ENCODE results near the gene MAML3.

The MAML3 gene

DNA sequence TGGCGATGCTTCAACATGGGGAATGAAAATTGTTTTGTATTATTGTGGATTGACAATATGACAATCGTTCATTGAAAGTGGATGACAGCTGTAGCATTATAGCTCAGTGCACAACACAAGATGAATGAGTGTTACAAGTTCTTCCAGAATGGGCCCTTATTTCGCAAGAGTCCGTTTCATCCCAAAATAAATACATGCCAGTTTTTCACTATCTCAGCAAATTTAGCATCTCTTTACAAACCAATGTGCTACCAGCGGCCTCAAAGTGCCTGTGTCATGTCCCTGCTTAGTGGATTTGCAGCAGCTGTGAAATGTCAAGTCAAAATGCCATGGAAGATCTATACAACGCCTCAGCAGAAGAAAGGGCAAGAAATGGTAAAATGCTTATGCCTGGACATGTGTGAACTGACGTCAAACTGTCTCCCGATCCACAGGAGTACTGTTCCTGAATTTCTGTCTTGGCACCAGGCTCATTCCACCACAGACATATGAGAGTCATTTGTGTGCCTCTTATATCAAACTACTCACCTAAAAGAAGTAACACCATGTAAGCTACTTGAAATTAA is 109.6 kb downstream of the MAML3 start:
- H3K27me3 ChIP-seq (ENCODE audit: low read depth, low read length) = peaks cover 63% of the 10 kb centered on the region
- no peaks in the 10 kb centered on the region for H3K9me3 ChIP-seq (ENCODE audit: insufficient read depth, low read length)
- no peak overlapping the region for H3K4me2 ChIP-seq (ENCODE audit: low read length)
- H3K79me2 ChIP-seq (ENCODE audit: low read length) = no peaks in the 10 kb centered on the region
- H3K4me3 ChIP-seq (ENCODE audit: low read length) = no peak overlapping the region
- TF ChIP-seq, protein P1, sequence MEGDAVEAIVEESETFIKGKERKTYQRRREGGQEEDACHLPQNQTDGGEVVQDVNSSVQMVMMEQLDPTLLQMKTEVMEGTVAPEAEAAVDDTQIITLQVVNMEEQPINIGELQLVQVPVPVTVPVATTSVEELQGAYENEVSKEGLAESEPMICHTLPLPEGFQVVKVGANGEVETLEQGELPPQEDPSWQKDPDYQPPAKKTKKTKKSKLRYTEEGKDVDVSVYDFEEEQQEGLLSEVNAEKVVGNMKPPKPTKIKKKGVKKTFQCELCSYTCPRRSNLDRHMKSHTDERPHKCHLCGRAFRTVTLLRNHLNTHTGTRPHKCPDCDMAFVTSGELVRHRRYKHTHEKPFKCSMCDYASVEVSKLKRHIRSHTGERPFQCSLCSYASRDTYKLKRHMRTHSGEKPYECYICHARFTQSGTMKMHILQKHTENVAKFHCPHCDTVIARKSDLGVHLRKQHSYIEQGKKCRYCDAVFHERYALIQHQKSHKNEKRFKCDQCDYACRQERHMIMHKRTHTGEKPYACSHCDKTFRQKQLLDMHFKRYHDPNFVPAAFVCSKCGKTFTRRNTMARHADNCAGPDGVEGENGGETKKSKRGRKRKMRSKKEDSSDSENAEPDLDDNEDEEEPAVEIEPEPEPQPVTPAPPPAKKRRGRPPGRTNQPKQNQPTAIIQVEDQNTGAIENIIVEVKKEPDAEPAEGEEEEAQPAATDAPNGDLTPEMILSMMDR (IDR thresholded peaks at IDR 0.05; ENCODE audit: low read depth, low read length) = no peak
- no peak for TF ChIP-seq EZH2phosphoT487 (IDR thresholded peaks at IDR 0.05; ENCODE audit: low read depth)
- no peaks in the 10 kb centered on the region for H3K36me3 ChIP-seq (replicated peaks; ENCODE audit: low read depth, low read length)
- H3K27ac ChIP-seq (ENCODE audit: low read length) = no peak overlapping the region
- H3K4me1 ChIP-seq (ENCODE audit: low read length) = peaks cover 10% of the 10 kb centered on the region
- H4K20me1 ChIP-seq (ENCODE audit: insufficient read depth, low read length) = no peaks in the 10 kb centered on the region
- H3K9ac ChIP-seq (ENCODE audit: low read length) = no peak overlapping the region
- H2AFZ ChIP-seq (ENCODE audit: low read depth, low read length) = no peak overlapping the region

- Histone ChIP-seq H3K36me3 (replicated peaks; ENCODE audit: low read depth, low read length) (no peaks in the 10 kb centered on the region), H3K27me3 (ENCODE audit: low read depth, low read length) (peaks cover 51% of the 10 kb centered on the region), H3K9me3 (ENCODE audit: insufficient read depth, low read length) (no peaks in the 10 kb centered on the region), H3K4me3 (ENCODE audit: low read length) (no peak overlapping the region), H4K20me1 (ENCODE audit: insufficient read depth, low read length) (no peaks in the 10 kb centered on the region), H3K9ac (ENCODE audit: low read length) (no peak overlapping the region), H3K27ac (ENCODE audit: low read length) (no peak overlapping the region), H3K79me2 (ENCODE audit: low read length) (no peaks in the 10 kb centered on the region), H2AFZ (ENCODE audit: low read depth, low read length) (no peak overlapping the region), H3K4me1 (ENCODE audit: low read length) (no peaks in the 10 kb centered on the region), H3K4me2 (ENCODE audit: low read length) (no peak overlapping the region)
- TF ChIP-seq, protein P1 (IDR thresholded peaks at IDR 0.05; ENCODE audit: low read depth, low read length) = no peak
- TF ChIP-seq EZH2phosphoT487 (IDR thresholded peaks at IDR 0.05; ENCODE audit: low read depth) = no peak
These were observed 111.3 kb downstream of the MAML3 start for GRCh38 chr4:140042634-140043033.

- H3K9ac ChIP-seq (ENCODE audit: low read length) = no peak overlapping the region
- no peak overlapping the region for H2AFZ ChIP-seq (ENCODE audit: low read depth, low read length)
- no peaks in the 10 kb centered on the region for H3K9me3 ChIP-seq (ENCODE audit: insufficient read depth, low read length)
- H4K20me1 ChIP-seq (ENCODE audit: insufficient read depth, low read length) = no peaks in the 10 kb centered on the region
- H3K79me2 ChIP-seq (ENCODE audit: low read length) = no peaks in the 10 kb centered on the region
- peaks cover 52% of the 10 kb centered on the region for H3K27me3 ChIP-seq (ENCODE audit: low read depth, low read length)
- H3K4me3 ChIP-seq (ENCODE audit: low read length) = no peak overlapping the region
- TF ChIP-seq EZH2phosphoT487 (IDR thresholded peaks at IDR 0.05; ENCODE audit: low read depth) = no peak
- no peaks in the 10 kb centered on the region for H3K36me3 ChIP-seq (replicated peaks; ENCODE audit: low read depth, low read length)
- no peak overlapping the region for H3K27ac ChIP-seq (ENCODE audit: low read length)
- no peaks in the 10 kb centered on the region for H3K4me1 ChIP-seq (ENCODE audit: low read length)
- H3K4me2 ChIP-seq (ENCODE audit: low read length) = no peak overlapping the region
These were observed 115.9 kb downstream of the MAML3 start for GRCh38 chr4:140038031-140038533.

GRCh38 chr4:140037353-140038030 is 116.5 kb downstream of the MAML3 start:
- Histone ChIP-seq H3K4me1 (ENCODE audit: low read length) (no peaks in the 10 kb centered on the region), H3K9ac (ENCODE audit: low read length) (no peak overlapping the region), H3K9me3 (ENCODE audit: insufficient read depth, low read length) (no peaks in the 10 kb centered on the region), H3K4me2 (ENCODE audit: low read length) (no peak overlapping the region), H3K27me3 (ENCODE audit: low read depth, low read length) (peaks cover 52% of the 10 kb centered on the region), H3K36me3 (replicated peaks; ENCODE audit: low read depth, low read length) (no peaks in the 10 kb centered on the region), H4K20me1 (ENCODE audit: insufficient read depth, low read length) (no peaks in the 10 kb centered on the region), H3K4me3 (ENCODE audit: low read length) (no peak overlapping the region), H3K79me2 (ENCODE audit: low read length) (no peaks in the 10 kb centered on the region), H3K27ac (ENCODE audit: low read length) (no peak overlapping the region), H2AFZ (ENCODE audit: low read depth, low read length) (no peak overlapping the region)
- TF ChIP-seq, protein P1 (IDR thresholded peaks at IDR 0.05; ENCODE audit: low read depth, low read length) = no peak
- no peak for TF ChIP-seq EZH2phosphoT487 (IDR thresholded peaks at IDR 0.05; ENCODE audit: low read depth)
